Fibroblast of the aortic adventitia (primary cell): Measurements from ENCODE around the gene AUP1. TPM values are rescaled to one million over a fixed set of nuclear protein-coding genes. Genes with fewer than 3 reads are reported as not detected.
A peak's percentile ranks its signal among the peaks of the same experiment; 100 is the strongest.

Experiments
- DNase-seq: peaks from one replicate; pipeline ENCODE4 v3.0.0-alpha.2; 2010; ENCODE audit warnings: low read depth
- H3K4me3 ChIP-seq: 2 replicates; pipeline ENCODE4 v1.5.1; 2011; ENCODE audit warnings: low read depth, mild to moderate bottlenecking, control low read depth, low read length, moderate library complexity
- total RNA-seq: library from RNA; depleted of rRNA; stranded (reverse); fragments of >200 nt; gene quantifications from 2 replicates; pipeline ENCODE4 v1.2.3, GENCODE V29; 2012; ENCODE audit warnings: low replicate concordance
- TF ChIP-seq, protein P1 (sequence below): IDR thresholded peaks from 2 replicates; pipeline ENCODE4 v1.5.1; 2011; ENCODE audit warnings: mild to moderate bottlenecking, low read length, control low read depth, inconsistent platforms; ENCODE audit not compliant: insufficient read depth

The AUP1 gene
- total RNA-seq, 1 donor: 88.0 TPM

DNA sequence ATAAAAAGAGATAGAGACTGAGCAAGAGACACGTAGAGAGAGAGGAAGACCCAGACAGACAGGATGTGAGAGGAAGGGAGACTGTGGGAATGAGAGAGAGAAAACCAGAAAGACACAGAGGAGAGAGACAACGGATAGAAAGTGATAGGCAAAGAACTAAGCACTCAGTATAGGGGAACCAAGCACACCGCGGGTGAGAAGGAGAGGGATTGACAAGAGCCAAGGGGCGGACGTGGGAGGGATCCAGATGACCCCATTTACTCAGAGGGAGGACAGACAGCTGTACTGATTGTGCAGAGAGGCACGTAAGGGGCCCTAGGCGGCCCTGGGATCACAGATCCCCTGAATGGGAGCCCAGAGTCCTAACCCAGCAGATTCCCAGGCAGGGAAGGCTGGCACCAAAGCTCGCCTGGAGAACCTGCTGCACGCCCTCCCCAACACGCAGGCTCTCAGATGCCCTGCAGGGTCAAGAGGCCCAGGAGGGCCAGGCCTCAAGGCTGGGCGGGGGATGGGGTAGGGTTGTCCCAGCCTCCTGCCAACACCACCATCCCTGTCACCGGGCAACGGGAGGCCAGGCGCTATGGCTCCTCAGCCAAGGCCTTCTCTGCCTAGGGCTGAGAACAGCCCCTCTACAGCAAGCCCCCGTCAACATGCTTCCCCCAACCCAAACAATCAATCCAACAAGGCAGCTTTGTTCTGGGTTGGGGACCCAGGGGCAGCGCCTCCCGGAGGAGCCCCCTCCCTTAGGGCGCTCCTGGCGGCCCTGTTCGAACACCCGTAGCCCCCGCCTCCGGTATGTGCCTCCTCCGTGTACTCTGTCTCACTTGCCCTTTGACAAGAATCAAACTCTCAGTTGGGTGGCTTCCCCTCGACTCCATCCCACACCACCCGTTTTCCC lies 23.7 kb upstream of the AUP1 start:
- H3K4me3 ChIP-seq: peak overlapping the region; percentile 91
- TF ChIP-seq, protein P1, sequence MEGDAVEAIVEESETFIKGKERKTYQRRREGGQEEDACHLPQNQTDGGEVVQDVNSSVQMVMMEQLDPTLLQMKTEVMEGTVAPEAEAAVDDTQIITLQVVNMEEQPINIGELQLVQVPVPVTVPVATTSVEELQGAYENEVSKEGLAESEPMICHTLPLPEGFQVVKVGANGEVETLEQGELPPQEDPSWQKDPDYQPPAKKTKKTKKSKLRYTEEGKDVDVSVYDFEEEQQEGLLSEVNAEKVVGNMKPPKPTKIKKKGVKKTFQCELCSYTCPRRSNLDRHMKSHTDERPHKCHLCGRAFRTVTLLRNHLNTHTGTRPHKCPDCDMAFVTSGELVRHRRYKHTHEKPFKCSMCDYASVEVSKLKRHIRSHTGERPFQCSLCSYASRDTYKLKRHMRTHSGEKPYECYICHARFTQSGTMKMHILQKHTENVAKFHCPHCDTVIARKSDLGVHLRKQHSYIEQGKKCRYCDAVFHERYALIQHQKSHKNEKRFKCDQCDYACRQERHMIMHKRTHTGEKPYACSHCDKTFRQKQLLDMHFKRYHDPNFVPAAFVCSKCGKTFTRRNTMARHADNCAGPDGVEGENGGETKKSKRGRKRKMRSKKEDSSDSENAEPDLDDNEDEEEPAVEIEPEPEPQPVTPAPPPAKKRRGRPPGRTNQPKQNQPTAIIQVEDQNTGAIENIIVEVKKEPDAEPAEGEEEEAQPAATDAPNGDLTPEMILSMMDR: no peak
- DNase-seq: no peak

DNA sequence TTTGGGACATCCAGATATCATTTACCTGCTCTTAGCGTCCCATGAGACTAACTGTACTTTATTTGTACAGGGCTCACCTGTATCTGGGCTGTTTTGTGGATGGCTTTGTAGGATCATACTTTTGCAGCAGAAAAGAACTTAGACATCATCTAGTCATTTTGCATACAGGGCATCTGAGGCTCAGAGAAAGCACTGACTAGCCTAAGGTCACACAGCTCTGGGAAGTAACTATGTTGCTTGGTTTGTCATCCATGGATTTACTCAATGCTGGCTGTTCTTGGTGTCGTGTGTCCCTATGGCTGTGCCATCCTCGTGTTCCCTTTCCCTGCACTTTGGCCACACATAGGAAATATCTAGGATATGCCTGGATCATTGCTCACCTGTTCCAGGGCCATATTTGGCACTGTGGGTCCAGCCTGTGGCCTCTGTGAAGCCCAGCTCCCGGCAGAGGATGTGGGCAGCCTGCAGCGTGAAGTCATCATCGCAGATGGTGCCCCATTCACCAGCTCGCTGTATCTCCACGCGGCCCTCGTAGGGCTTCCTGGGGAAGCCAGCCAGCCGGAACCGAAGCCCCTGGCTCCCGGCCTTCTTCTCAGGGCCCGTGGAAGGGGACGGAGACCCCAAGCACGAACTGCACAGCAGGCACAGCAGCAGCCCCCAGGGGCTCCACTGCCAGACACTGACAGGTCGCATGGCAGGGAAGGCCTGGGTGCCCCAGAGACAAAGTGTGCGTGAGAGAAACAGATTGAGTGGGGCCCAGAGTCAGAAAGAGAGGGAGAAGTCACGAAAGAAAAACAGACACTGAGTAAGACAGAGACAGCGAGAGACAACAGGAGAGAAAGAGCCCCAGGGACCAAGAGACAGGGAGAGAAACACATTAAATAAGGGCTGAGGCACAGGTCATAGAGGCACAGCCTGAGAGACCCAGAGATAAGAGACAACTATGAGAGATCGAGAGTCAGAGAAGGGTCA lies 22.7 kb upstream of the AUP1 start:
- TF ChIP-seq, protein P1: no peak
- no peak for DNase-seq
- peak overlapping the region; percentile 91 for H3K4me3 ChIP-seq

DNA sequence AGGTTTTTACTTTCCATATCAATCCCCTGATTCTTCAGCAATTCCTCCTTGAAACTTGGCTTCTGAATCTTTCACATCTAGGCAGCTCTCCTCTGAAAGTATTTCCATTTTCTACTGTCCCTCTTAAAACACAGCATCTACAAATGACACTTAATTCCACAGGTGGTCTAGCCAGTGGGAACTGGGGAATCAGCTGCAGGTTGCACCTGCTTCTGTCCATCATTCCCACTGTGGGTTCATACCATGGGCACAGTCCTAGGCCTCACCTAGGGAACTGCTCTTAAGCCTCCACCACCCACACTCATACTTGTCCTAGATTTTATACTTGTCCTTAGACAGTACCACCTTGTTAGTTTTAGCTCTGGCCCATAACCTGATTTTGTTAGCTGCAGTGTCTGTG lies 22.0 kb upstream of the AUP1 start:
- H3K4me3 ChIP-seq: no peak overlapping the region
- no peak for DNase-seq
- TF ChIP-seq, protein P1: no peak

DNA sequence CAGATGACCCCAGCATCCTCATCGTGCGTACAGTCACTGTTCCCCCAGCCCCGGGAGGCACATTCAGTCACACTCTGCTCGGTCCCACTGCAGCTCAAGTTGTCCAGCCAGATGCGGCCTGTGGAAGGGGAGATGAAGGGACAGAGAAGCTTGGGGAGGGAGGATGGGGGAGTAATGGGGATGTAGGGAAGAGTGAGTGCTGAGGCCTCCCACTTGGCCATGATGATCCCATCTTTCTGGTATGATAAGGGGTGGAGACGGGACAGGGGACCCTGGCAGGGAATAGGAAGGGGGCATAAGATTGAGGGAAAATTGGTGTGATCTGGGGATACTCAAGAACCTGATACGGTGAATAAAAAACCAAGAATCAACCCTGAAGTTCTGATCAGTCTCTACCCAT lies 20.7 kb upstream of the AUP1 start:
- TF ChIP-seq, protein P1: no peak
- no peak for DNase-seq
- no peak overlapping the region for H3K4me3 ChIP-seq

DNA sequence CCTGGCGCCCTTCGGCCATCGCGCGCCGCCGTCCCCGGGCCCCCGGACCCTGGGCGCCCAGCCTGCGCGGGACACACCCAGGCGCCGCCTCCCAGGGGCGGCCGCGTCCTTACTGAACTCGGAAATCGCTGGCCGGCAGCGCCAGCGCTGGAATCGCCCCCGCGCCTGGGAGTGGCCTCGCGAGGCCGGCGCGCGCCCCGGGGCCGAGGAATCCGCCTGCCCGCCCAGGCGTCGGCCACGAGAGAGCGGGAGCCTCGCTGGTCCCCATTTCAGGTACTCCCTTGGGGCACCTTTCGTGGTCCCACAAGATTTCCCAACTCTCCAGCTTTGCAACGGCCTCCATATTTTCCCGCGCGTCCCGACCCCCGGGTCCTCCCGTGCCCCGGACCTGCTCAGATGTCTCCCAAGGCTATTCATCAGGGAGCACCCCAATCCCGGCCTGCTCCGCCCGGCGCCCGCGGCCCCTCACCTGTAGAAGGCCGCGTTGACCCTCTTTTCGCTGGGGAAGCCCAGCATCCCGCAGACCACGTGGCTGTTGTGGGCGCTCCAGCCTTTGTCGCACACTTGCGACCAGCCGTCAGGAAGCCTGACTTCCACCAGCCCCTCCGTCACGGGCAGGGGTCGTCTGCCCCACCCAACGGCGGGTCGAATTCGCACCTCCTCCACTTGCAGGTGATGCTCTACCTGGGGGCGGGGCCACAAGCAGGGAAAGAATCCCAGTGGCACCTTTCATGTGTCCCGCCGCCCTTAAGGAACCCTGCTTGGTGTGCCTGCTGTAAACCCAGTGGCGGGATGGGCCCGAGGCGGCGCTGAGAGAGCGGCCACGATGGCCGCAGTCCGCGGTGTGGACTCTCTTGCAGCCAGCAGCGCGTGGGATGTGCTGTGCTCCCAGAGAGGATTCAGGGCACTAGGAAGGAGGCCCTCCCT lies 19.7 kb upstream of the AUP1 start:
- H3K4me3 ChIP-seq: peak overlapping the region; percentile 62
- TF ChIP-seq, protein P1: no peak
- DNase-seq: no peak

DNA sequence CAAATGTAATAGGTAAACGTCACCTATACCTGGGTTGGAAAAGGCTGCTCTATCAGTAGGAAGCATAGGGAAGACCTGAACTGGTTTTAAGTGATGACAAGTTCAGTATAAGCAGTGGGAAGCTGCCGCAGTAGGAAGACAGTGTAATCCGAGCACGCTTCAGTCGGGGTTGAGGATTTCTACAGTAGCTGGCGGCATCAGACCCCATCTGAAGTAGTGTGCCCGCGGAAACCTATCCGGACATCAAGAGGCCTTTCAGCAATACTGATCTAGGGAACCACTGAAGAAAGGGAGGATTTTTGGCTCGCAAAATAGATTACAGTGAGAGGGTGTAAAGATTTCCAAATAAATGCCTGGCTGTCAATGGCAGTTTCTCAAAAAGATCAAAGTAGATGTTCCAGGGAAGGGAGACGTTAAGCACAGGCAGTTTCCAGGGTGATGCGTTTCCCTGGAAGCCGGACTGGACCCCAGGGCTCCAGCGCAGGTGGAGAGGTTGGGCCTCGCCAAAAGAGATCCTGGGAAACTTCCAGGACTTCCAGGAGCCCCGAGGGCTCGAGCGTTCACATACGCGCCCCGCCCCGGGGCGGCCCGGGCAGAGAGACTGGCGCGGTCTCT lies 18.9 kb upstream of the AUP1 start:
- TF ChIP-seq, protein P1: no peak
- DNase-seq: no peak
- peak overlapping the region; percentile 62 for H3K4me3 ChIP-seq
